Neuron (in vitro differentiated cells): ENCODE measurements around the gene PRR30.
"Not testable (repeated sequence)": the region's sequence is repeated elsewhere in the genome, so short reads cannot be mapped to it uniquely, and the experiment has no call there.

Experiments used
- H2AFZ ChIP-seq: one replicate; pipeline ENCODE4 v1.6.1; 2013; ENCODE audit warnings: low read depth, mild to moderate bottlenecking, inconsistent platforms, low read length, moderate library complexity
- H3K27me3 ChIP-seq: one replicate; pipeline ENCODE4 v1.6.1; 2013; ENCODE audit warnings: low read length; ENCODE audit not compliant: insufficient read depth
- H3K36me3 ChIP-seq: one replicate; pipeline ENCODE4 v1.6.1; 2013; ENCODE audit warnings: low read length; ENCODE audit not compliant: insufficient read depth
- H3K4me1 ChIP-seq: one replicate; pipeline ENCODE4 v1.6.1; 2013; ENCODE audit warnings: low read length; ENCODE audit not compliant: insufficient read depth
- H3K4me3 ChIP-seq: 2 replicates; pipeline ENCODE4 v1.5.1; 2013; ENCODE audit warnings: mild to moderate bottlenecking, low read length, moderate library complexity
- H3K9me3 ChIP-seq: one replicate; pipeline ENCODE4 v1.6.1; 2013; ENCODE audit warnings: low read length

PRR30 gene

DNA sequence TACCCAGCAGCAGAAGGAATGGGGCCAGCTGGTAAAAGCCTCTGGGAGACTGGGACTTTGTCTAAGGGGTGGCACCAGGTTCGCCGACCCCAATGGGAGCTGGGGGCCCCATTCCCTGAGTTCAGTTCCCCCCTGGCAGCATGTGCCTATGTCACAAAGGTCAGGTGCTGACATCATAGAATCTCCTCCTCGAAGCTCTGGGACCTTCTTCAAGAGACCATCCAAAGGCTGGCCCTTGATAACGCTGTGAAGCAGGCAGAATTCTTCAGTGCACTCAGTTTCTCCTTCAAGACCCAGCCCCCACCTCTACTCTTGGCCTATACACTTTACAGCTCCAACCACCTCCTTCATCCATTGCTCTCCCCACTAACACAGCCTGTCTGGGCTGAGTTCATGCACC lies at the start of gene PRR30:
Gene PRR30, minus strand, starts transcription at position 101 of the 400 bp plus-strand sequence. CDS start 1,081 bp downstream, outside the sequence.
- Histone ChIP-seq H3K4me1 (no peaks in the 10 kb centered on the region), H3K9me3 (no peaks in the 10 kb centered on the region), H3K4me3 (no peak within 1 kb of the TSS), H3K27me3 (peaks cover 20% of the 10 kb centered on the region), H3K36me3 (no peaks in the 10 kb centered on the region), H2AFZ (no peak within 1 kb of the TSS)

DNA sequence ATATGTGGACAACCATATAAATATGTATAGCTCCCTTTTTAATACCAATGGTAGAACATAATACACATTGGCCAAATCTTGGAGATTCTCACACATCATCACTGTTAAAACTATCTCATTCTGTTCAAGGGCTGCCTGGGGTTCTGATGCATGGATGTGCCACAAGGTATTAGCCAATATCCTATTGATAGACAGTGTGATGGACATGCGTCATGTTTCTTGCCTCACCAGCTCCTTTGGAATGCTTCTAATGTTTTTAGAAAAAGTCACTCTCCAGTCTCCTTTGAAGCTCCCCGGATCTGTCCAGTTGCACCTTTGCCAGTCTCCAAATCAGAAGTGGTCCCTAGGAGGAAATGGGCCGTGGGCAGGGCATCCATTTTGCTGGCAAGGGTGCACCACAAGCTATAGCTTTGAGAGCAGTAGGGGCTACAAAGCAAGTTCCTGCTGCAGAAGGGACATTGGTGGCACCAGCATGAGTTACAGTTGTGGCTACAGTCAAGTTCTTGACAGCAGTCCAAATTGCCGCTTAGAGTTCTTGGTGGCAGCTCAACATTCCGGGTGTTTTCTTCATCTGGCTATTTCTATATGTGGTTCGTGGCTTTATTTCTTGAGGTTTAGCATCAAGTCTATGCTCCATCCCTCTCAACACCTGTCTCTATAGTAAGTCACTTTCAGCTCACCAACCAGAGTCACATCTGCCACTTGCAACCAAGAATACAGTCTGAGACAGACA lies 47.6 kb upstream of the PRR30 start:
- Histone ChIP-seq H3K9me3 (peaks cover 1% of the 10 kb centered on the region), H3K36me3 (no peaks in the 10 kb centered on the region), H3K4me3 (no peak overlapping the region), H3K27me3 (peaks cover 3% of the 10 kb centered on the region), H2AFZ (no peak overlapping the region), H3K4me1 (no peaks in the 10 kb centered on the region)

DNA sequence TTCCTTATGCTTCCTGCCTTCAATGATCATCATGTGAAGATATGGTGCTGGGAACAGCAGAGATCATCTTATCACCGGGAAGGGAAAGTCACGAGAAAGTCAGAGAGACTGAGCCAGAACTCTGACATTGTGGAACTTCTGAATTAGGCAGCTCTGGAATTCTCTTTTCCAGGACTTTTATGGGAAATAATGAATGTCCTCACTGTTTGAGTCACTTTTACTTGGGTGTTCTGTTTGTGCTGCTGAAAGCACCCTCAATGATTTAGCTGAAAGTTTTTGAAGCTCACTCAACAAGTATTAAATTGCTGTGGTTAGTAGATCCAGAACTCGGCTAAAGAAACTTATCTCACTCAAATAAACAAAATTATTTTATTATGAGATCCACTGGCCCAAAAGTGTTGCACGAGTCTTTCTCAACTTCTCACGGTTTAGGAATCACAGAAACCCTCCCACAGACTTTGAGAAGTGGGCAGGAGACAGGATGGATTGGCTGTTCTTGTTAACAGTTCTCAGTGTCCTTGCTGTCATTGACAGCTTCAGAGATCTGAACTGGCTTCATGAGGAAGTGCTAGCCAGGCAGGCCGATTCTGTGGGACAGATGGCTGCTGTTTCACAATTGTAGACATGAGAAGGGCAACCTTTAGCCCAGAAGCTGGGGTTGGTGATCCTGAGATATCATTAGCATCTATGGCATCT lies 46.3 kb upstream of the PRR30 start:
- Histone ChIP-seq H3K4me3 (no peak overlapping the region), H3K36me3 (no peaks in the 10 kb centered on the region), H3K4me1 (peaks cover 4% of the 10 kb centered on the region), H3K27me3 (peaks cover 5% of the 10 kb centered on the region), H3K9me3 (peaks cover 1% of the 10 kb centered on the region), H2AFZ (no peak overlapping the region)

DNA sequence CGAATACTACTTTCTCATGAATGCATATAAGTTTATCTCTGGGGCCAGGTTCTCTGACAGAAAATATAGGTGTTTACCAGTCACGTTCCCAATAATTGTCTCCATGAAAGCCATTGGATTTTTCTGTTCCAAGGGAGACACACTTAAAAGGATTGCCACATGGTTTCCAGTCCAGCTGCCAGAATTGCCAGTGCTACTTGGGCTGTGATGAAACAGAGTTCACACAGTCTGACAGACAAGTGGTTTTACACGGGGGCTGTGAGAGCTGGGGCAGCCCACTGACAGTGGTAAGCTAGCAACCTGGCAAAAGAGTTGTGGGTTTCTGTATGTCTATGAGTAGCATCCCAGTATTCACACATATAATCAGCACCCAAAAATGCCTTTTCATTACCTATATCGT lies 44.9 kb upstream of the PRR30 start:
- Histone ChIP-seq H2AFZ (no peak overlapping the region), H3K9me3 (peaks cover 1% of the 10 kb centered on the region), H3K27me3 (peaks cover 5% of the 10 kb centered on the region), H3K36me3 (no peaks in the 10 kb centered on the region), H3K4me3 (no peak overlapping the region), H3K4me1 (peaks cover 4% of the 10 kb centered on the region)

DNA sequence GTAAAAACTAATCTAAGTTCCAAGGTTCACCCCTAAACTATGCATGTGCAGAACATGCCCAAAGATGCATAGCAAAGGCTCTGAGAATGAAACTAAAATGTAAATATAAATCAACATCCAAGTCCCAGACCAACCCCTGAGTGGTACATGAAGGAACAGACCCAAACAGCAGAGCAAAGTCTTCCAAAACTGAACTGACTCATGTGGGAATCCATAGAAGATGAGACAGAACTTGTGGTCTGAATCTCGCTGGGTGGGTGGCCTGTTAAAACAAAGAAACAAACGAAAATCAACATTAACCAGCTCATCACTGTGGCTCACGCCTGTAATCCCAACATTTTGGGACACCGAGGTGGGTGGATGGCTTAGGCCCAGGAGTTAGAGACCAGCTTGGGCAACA lies 43.1 kb upstream of the PRR30 start:
- Histone ChIP-seq H2AFZ (no peak overlapping the region), H3K4me1 (peaks cover 4% of the 10 kb centered on the region), H3K9me3 (no peaks in the 10 kb centered on the region), H3K4me3 (no peak overlapping the region), H3K36me3 (no peaks in the 10 kb centered on the region), H3K27me3 (peaks cover 5% of the 10 kb centered on the region)

DNA sequence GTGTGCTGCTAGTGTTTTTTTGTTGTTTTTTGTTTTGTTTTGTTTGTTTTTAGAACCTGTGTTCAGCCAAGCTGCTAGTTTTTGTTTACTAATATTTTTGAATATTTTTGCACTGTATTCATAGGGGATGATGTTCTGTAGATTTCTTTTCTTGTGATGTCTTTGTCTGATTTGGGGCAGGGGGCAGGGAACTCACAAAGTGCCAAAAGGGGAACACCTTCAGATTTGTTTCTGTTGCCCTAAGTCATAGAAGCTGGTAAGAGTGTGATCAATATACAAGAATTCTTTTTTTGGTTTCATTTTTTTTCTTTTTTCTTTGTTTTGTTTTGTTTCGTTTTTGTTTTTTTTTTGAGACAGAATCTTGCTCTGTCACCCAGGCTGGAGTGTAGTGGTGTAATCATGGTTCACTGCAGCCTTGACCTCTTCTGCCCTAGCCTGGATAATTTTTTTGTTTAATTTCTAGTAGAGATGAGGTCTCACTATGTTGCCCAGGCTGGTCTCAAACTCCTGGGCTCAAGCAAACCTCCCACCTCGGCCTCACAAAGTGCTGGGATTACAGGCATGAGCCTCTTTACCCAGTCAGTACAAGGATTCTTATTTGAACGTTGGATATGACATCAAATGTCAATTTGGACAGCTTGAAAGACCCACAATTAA lies 40.3 kb upstream of the PRR30 start:
- Histone ChIP-seq H3K36me3 (no peaks in the 10 kb centered on the region), H3K27me3 (peaks cover 14% of the 10 kb centered on the region), H3K4me3 (no peak overlapping the region), H3K4me1 (peaks cover 4% of the 10 kb centered on the region), H3K9me3 (no peaks in the 10 kb centered on the region), H2AFZ (no peak overlapping the region)

DNA sequence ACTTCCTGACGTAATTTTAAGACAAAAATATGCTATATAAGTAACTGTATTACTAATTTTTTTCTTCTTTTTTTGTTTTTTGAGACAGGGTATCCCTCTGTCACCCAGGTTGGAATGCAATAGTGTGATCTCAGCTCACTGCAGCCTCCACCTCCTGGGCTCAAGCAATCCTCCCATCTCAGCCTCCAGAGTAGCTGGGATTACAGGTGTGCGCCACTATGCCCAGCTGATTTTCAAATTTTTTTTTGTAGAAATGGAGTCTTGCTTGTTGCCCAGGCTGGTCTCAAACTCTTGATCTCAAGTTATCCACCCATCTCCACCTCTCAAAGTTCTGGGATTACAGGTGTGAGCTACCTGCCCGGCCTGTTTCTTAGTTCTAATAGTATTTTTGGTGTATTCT lies 39.3 kb upstream of the PRR30 start:
- Histone ChIP-seq H3K36me3 (no peaks in the 10 kb centered on the region), H3K27me3 (peaks cover 21% of the 10 kb centered on the region), H3K4me1 (peaks cover 4% of the 10 kb centered on the region)

DNA sequence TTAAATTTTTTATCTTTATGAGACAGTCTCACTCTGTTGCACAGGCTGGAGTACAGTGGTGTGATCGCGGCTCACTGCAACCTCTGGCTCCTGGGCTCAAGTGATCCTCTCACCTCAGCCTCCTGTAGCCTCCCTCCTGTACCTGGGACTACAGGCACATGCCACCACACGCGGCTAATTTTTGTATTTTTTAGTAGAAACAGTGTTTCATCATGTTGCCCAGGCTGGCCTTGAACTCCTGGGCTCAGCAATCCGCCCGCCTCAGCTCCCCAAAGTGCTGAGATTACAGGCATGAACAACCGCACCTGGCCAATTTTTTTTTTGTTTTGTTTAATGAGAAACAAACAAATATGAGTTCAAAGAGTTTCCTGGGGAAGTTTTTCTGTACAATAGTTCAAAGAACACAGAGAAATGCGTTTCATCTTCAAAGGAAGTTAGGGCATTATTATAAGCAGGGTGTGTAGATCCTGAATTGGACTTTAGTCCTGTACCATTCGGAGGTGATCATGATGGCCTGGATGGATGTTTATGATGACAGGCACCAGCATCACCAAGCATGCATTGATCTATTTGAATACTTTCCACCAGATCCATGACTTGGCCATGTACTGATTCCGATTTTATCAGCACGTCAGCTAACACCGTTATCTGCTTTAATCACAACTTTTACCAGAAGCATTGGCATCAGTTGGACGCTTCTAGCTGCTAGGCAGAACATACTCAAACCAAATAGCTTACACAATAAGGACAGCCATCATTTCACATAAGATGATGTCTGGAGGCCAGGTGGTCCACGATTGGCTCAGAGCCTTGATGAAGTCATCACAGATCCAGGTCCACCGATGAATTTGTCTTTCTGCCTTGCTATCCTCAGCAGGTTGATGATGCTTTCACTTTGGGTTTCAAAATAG lies 38.5 kb upstream of the PRR30 start:
- Histone ChIP-seq H3K4me1 (peaks cover 4% of the 10 kb centered on the region), H2AFZ (no peak overlapping the region), H3K4me3 (no peak overlapping the region), H3K27me3 (peaks cover 27% of the 10 kb centered on the region), H3K36me3 (no peaks in the 10 kb centered on the region), H3K9me3 (no peaks in the 10 kb centered on the region)

More for the DNA sequence above, 39.3 kb upstream of the PRR30 start:
- Histone ChIP-seq H3K4me3 (no peak overlapping the region), H2AFZ (no peak overlapping the region), H3K9me3 (no peaks in the 10 kb centered on the region)

DNA sequence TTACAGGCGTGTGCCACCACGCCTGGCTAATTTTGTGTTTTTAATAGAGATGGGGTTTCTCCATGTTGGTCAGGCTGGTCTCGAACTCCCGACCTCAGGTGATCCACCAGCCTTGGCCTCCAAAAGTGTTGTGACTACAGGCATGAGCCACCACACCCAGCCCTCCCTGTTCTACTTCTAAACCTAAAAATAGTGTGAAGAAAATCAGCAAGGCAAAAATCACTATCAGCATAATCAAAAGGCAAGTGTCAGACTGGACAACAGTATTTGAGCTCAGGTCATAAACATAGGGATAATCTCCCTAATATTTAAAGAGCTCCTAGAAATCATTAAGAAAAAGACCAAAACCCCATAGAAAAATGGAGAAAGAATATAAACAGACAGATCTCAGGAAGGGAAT lies 36.6 kb upstream of the PRR30 start:
- H3K9me3 ChIP-seq = not testable (repeated sequence)
- H3K27me3 ChIP-seq = peaks cover 34% of the 10 kb centered on the region

DNA sequence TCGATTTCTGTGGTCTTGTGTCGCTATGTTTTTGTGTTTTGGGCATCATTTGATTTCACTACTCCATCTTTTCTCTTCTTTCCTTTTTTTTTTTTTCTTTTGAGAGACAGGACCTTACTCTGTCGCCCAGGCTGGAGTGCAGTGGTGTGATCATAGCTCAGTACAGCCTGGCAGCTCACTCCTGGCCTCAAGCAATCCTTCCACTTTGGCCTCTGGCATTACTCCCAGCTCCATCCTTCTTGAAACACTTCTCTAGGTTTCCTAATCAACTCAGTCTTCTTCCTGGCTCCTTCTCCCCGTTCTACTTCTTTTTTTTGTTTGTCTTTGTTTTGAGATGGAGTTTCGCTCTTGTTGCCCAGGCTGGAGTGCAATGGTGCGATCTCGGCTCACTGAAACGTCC lies 36.1 kb upstream of the PRR30 start:
- no peaks in the 10 kb centered on the region for H3K4me1 ChIP-seq
- no peaks in the 10 kb centered on the region for H3K36me3 ChIP-seq
- H2AFZ ChIP-seq = no peak overlapping the region
- H3K9me3 ChIP-seq = no peaks in the 10 kb centered on the region
- H3K27me3 ChIP-seq = peaks cover 32% of the 10 kb centered on the region
- H3K4me3 ChIP-seq = no peak overlapping the region

More for the DNA sequence above, 36.6 kb upstream of the PRR30 start:
- H3K36me3 ChIP-seq, H3K4me1 ChIP-seq, H2AFZ ChIP-seq, H3K4me3 ChIP-seq: not testable (repeated sequence)

DNA sequence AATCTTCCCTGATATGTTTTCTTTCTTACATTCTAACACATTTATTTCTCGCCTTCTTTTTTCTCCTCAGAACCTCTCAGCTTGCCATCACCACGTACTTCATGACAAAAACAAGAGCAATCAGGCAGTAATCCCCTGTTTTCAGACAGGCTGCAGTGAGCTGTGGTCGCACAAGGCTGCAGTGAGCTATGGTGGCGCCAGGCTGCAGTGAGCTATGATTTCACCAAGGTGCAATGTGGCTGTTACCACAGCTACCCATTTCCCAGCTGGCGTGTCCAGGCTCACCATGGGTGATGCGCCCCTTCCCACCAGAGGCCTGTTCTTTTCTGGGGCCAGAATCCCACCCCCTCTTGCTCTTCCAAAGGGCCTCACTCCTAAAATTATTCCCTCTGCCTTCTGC lies 35.4 kb upstream of the PRR30 start:
- Histone ChIP-seq H3K27me3 (peaks cover 35% of the 10 kb centered on the region), H3K4me3 (no peak overlapping the region), H3K36me3 (no peaks in the 10 kb centered on the region), H3K9me3 (no peaks in the 10 kb centered on the region), H2AFZ (no peak overlapping the region), H3K4me1 (no peaks in the 10 kb centered on the region)

DNA sequence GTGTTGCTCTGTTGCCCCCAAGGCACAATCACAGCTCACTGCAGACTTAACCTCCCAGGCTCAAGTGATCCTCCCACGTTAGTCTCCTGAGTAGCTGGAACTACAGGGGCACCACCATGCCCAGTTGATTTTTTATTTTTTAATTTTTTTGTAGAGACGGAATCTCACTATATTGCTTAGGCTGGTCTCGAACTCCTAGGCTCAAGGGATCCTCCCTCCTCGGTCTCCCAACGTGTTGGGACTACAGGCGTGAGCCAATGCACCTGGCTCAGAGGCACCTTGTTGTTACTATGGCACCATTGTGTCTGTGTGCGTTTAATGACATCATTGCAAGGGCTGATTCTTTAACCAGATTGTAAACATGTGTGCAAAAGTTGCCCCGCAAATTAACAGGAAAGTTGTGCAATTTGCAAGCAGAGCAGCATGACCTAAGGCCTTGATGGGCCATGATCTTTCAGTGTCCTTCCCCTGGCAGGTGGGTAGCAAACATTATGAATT lies 32.2 kb upstream of the PRR30 start:
- Histone ChIP-seq H2AFZ (no peak overlapping the region), H3K36me3 (no peaks in the 10 kb centered on the region), H3K4me3 (no peak overlapping the region), H3K27me3 (peaks cover 39% of the 10 kb centered on the region), H3K9me3 (no peaks in the 10 kb centered on the region), H3K4me1 (no peaks in the 10 kb centered on the region)
